Fibroblast of mammary gland (primary cell): ENCODE data around the gene RNU6-1.

Experiments
- DNase-seq: peaks from one replicate; pipeline ENCODE4 v3.0.0-alpha.2; 2010; ENCODE audit warnings: low read depth
- H3K4me3 ChIP-seq: 2 replicates; pipeline ENCODE4 v1.5.1; 2011; ENCODE audit warnings: low read depth, mild to moderate bottlenecking, low read length, moderate library complexity; ENCODE audit not compliant: control insufficient read depth
- TF ChIP-seq, protein P1 (sequence below): conservative IDR thresholded peaks from 2 replicates; pipeline ENCODE4 v1.5.1; 2011; ENCODE audit warnings: low read depth, low read length, inconsistent platforms; ENCODE audit not compliant: control insufficient read depth, insufficient read depth

Gene RNU6-1

DNA sequence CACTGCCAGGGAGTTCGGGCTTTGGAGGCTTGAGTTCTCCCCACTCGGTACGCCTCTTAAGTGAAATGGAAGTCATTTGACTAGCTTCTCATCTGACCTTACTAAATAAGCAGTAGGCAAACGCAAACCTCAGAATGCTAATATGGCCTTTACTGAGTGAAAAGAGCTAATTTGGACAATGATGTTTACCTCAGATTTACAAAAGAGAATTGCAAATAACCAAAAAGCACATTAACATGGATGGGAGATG is 1.6 kb upstream of the RNU6-1 start:
- TF ChIP-seq, protein P1, sequence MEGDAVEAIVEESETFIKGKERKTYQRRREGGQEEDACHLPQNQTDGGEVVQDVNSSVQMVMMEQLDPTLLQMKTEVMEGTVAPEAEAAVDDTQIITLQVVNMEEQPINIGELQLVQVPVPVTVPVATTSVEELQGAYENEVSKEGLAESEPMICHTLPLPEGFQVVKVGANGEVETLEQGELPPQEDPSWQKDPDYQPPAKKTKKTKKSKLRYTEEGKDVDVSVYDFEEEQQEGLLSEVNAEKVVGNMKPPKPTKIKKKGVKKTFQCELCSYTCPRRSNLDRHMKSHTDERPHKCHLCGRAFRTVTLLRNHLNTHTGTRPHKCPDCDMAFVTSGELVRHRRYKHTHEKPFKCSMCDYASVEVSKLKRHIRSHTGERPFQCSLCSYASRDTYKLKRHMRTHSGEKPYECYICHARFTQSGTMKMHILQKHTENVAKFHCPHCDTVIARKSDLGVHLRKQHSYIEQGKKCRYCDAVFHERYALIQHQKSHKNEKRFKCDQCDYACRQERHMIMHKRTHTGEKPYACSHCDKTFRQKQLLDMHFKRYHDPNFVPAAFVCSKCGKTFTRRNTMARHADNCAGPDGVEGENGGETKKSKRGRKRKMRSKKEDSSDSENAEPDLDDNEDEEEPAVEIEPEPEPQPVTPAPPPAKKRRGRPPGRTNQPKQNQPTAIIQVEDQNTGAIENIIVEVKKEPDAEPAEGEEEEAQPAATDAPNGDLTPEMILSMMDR = no peak
- DNase-seq = no peak
- peak overlapping the region; percentile 91 for H3K4me3 ChIP-seq

DNA sequence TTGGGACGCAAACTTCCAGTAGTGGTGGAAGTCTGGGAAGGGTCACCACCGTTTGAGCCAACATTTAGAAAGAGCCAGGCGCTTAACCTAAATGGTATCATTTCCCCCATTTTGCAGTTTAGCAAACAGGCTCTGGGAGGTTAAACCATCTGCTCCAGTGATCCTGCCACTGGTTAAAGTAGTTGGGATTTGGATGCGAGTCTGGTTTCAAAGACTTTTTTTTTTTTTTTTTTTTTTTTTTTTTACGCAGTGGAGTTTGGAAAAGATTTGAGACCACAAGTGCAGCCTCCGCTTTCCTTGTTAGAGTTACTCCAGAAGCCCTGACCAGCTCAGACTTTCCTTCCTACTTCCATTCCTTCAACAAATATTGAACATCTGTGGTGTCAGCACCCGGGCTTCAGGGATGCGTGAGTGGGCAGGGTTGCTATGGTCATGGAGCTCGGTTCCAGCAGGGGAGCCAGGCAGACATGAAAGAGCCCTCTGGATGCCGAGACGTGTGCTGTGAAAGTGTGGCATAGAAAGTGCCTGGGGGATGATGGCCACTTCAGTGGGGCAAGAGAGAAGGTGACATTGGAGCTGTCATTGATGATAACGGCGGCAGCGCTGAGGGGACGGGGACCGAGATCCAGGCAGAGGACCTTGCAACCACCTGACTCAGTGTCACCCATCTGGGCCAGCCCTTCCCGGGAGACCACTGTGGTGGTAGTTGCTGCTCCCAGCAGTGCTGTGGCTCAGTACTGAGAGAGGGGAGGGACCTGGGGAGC is 1.1 kb upstream of the RNU6-1 start:
- TF ChIP-seq, protein P1 = peak; percentile 0
- peak; percentile 54 for DNase-seq
- H3K4me3 ChIP-seq = peak overlapping the region; percentile 91

DNA sequence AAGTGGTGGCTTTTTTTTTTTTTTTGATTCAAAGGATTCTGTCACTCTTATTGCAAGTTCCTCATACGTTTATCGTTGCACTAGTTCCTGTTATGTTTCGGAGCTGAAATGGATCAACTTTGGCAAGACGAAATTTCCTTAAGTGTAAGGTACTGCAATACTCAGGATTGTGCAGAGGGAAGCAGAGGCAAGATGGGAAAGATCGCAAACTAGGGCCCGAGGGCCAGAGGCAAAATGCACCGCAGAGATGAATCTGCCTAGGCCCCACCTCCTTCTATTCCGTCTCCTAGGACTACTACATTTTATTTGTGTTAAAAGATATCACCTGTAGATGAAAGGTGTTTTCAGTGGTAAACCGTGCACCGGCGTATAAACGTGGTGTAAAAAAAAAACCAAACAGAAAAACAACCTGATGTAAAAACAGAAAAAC is 331 bp downstream of the RNU6-1 start:
- peak; percentile 54 for DNase-seq
- TF ChIP-seq, protein P1 = no peak
- peak overlapping the region; percentile 45 for H3K4me3 ChIP-seq

DNA sequence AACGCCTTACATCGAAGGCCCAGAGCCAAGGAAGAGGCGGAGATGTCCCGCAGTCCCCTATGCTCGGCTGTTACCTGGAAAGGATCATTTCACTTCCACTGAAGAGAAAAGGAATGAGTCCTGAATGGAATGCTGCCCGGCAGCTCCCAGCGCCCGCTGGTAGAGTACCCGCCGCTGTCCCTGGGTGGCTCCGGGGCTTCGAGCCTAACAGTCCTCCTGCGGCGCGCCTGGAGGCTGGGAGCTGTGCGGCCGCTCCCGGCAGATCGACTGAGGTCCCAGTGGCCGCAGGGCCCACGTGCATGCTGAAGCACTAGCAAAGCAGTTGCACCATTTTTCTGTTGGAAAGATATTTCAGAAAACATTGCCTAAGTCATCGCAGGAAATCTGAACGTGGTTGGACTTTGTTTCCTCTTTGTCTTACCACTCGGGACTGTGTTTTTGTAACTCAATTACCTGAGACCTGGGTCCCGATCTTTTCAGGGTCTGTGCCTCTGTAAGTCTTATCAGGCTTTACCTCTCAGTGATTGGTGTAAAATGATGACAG is 984 bp downstream of the RNU6-1 start:
- no peak for DNase-seq
- peak overlapping the region; percentile 45 for H3K4me3 ChIP-seq
- TF ChIP-seq, protein P1 = no peak

DNA sequence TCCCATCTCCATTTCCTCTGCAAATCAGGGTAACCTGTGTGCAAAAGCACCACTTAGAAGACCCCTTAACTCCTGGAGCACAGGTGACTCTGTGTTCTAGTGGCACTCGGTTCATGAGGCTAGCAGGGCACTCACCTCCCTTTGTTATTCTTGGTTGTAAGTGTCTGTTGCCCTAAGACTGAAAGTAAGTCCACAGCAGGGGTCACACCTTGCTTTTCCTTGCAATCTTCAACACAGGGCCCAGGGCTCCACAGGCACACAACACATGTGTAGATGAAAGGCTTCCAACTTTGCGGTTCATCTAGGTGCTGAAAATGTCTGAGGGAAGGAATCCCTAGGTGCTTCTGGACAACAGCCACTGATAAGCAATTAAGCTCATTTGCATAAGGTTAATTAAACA is 2.9 kb downstream of the RNU6-1 start:
- no peak overlapping the region for H3K4me3 ChIP-seq
- no peak for DNase-seq
- TF ChIP-seq, protein P1 = no peak

DNA sequence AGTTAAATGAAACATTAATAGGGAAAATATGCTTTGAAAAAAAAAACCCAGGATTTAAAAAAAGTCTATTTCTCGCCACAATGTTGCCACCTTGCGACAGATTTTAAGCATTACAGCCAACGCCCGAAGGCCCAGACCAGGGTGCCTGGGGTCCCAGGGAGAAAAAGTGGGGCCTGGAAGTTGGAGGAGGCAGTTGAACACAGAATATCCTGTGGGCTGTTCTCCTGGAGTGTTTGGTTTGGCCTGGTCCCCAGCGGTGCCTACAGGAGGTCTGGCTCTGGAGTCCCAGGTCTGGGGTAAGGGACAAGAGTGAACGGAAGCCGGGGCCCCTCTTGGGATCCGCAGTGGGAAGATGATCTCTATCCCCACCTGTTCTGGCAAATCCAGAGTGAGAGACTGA is 3.4 kb downstream of the RNU6-1 start:
- H3K4me3 ChIP-seq = no peak overlapping the region
- peak; percentile 40 for DNase-seq
- TF ChIP-seq, protein P1 = peak; percentile 71
